ENCODE data around the gene NLGN3. TPM values are rescaled to one million over a fixed set of nuclear protein-coding genes. Genes with fewer than 3 reads are reported as not detected.

NLGN3 gene
- 0.80 to 1.2 TPM (median 0.97 TPM) in 5 replicates for total RNA-seq (2022; extraction: Qiagen RNA extraction)

GRCh38 chrX:71144651-71145050 lies at the start of gene NLGN3:
NLGN3 (plus strand) TSS chrX:71144841; CDS start chrX:71147750, 2,909 bp downstream.

DNA sequence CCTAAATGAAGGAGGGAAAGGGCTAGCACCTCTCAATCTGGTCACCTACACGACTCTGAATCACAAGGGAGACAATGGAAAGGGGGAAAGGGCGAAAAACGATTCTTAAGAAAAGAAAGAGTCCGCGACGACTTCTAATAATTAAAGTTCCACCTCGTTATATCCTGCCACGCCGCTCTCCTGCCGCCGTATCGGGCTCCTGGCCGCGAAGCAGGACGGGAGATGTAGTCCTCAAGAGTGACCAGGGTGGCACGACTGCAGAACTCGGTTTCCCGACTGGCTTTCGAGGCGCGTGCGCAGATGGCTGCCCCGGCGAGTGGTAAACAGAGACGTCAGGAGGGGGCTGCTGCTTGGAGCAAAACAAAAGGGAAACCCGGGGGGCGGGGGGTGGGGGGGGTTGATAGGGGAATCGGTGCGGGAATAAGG lies 49.1 kb upstream of the NLGN3 start, which contains the start of gene FOXO4:
TSS of gene FOXO4 (plus strand) at position 297 of the 426 bp plus-strand sequence. CDS start 678 bp downstream, outside the sequence.

GRCh38 chrX:71106427-71106826 lies 38.2 kb upstream of the NLGN3 start, which contains the start of gene CXorf65:
CXorf65 (minus strand) TSS chrX:71106740; CDS start chrX:71106556, 184 bp downstream.

DNA sequence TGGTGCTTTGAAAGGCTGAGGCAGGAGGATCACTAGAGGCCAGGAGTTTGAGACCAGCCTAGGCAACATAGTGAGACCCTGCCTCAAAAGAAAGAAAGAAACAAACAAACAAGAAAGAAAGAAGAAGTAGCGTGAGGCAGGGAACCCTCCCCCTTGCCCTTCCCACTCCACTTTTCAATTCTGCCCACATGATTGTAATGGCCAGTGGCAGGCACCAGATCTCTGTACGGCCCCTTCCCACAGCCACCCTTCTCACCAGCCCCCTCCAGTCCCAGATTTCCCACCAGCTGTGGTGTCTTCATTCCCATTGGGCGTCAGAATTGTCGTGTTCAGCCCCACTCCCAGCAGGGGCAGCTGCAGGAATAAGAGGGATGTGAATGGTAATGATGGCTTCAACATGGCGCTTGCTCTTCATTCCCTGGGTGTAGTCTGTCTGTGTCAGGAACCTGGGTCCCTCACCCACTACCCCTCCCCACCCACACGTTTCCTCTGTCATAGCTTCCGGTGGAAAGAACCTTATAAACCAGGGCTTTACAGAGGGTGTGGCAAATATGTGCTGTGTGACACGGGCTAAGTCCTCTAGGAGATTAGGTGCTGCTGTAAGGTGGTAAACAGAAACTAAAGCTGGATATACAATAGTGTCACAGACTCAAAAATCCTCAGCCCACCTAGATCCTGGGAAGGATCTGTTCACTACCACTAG lies 33.3 kb upstream of the NLGN3 start, which contains the start of gene IL2RG:
TSS of gene IL2RG (minus strand) at position 437 of the 703 bp plus-strand sequence. CDS start at position 399, 38 bp downstream.

GRCh38 chrX:71118032-71118984 lies 26.3 kb upstream of the NLGN3 start, which contains the start of gene MED12:
MED12 (plus strand) TSS chrX:71118596; CDS start chrX:71118755, 159 bp downstream.

Other genes with a start within 250 kb of the NLGN3 start
- gene TEX11, start 236.1 kb upstream of the NLGN3 start, total RNA-seq (2022; extraction: Qiagen RNA extraction), result not detected in 5 replicates
- 0.05 TPM in 1 of 5 replicates, not detected in the others for gene SLC7A3, start 213.7 kb upstream of the NLGN3 start, total RNA-seq (2022; extraction: Qiagen RNA extraction)
- gene SNX12, start 76.5 kb upstream of the NLGN3 start, total RNA-seq (2022; extraction: Qiagen RNA extraction), result 72.3 to 82.6 TPM (median 73.9 TPM) in 5 replicates
- 1.2 to 1.9 TPM (median 1.4 TPM) in 5 replicates for gene FOXO4, start 49.0 kb upstream of the NLGN3 start, total RNA-seq (2022; extraction: Qiagen RNA extraction)
- not detected in 5 replicates for gene CXorf65, start 38.1 kb upstream of the NLGN3 start, total RNA-seq (2022; extraction: Qiagen RNA extraction)
- 0.09 to 0.32 TPM (median 0.23 TPM) in 3 of 5 replicates, not detected in the others for gene IL2RG, start 33.3 kb upstream of the NLGN3 start, total RNA-seq (2022; extraction: Qiagen RNA extraction)
- gene MED12, start 26.2 kb upstream of the NLGN3 start, total RNA-seq (2022; extraction: Qiagen RNA extraction), result 9.0 to 12.0 TPM (median 10.9 TPM) in 5 replicates
- gene GJB1, start 78.4 kb downstream of the NLGN3 start, total RNA-seq (2022; extraction: Qiagen RNA extraction), result 0.06 to 0.10 TPM (median 0.10 TPM) in 3 of 5 replicates, not detected in the others
- 10.5 to 14.5 TPM (median 12.9 TPM) in 5 replicates for gene ZMYM3, start 109.3 kb downstream of the NLGN3 start, total RNA-seq (2022; extraction: Qiagen RNA extraction)
- 344 to 374 TPM (median 349 TPM) in 5 replicates for gene NONO, start 138.8 kb downstream of the NLGN3 start, total RNA-seq (2022; extraction: Qiagen RNA extraction)
- gene ITGB1BP2, start 156.9 kb downstream of the NLGN3 start, total RNA-seq (2022; extraction: Qiagen RNA extraction), result 0.84 to 1.1 TPM (median 0.90 TPM) in 5 replicates
- 12.9 to 24.9 TPM (median 15.1 TPM) in 5 replicates for gene TAF1, start 221.5 kb downstream of the NLGN3 start, total RNA-seq (2022; extraction: Qiagen RNA extraction)